ENCODE data around the gene ZNF496. TPM values are rescaled to one million over a fixed set of nuclear protein-coding genes. Genes with fewer than 3 reads are reported as not detected.

ZNF496 gene
- total RNA-seq, 1 donor from 2014 or later: 30.3 TPM

DNA sequence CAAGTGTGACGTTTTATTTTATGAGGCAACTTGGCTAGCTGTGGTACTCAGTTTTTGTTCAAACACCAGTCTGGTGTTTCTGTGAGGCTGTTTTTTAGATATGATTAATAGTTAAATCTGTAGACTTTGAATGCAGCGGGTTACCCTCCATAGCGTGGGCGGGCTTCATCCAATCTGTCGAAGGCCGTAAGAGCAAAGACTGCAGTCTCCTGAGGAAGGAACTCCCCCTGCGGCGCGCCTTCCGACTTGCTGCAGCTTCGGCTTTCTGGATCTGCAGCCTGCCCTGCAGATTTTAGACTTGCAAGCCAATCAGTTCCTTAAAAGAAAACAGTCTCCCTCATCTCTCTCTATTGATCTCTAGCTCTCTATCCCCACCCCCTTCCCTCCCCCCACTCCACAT is 4.2 kb upstream of the ZNF496 start:
- no peak overlapping the region for H3K4me2 ChIP-seq (ENCODE audit: low read length)
- FAIRE-seq: no peak

GRCh38 chr1:247334378-247335133 is 2.9 kb upstream of the ZNF496 start:
- no peaks in the 10 kb centered on the region for H3K9me3 ChIP-seq (ENCODE audit: insufficient read depth, low read depth, low read length)
- H3K27me3 Mint-ChIP-seq (ENCODE audit: low read depth, unreplicated experiment): no peaks in the 10 kb centered on the region
- H2AFZ ChIP-seq (ENCODE audit: low read depth, low read length): no peak overlapping the region
- no peak overlapping the region for H3K27ac ChIP-seq (ENCODE audit: low read depth, low read length)
- TF ChIP-seq EZH2 (IDR thresholded peaks at IDR 0.05; ENCODE audit: insufficient read depth, low read length) (no peak), CTCF (IDR thresholded peaks at IDR 0.05; ENCODE audit: insufficient read depth, low read depth, low read length) (no peak)
- peaks cover 51% of the 10 kb centered on the region for H3K4me1 ChIP-seq (ENCODE audit: insufficient read depth, low read length)
- no peak overlapping the region for H3K4me3 ChIP-seq (ENCODE audit: insufficient read depth, low read depth, low read length)
- peak overlapping the region; percentile 97 for H3K4me2 ChIP-seq (ENCODE audit: low read length)
- peaks cover 81% of the 10 kb centered on the region for H3K79me2 ChIP-seq (ENCODE audit: insufficient read depth, low read length)
- H3K9ac ChIP-seq (ENCODE audit: low read length): no peak overlapping the region
- DNase-seq (ENCODE audit: low read depth): no peak
- H3K36me3 Mint-ChIP-seq (ENCODE audit: low read depth, unreplicated experiment): peaks cover 4% of the 10 kb centered on the region
- FAIRE-seq: no peak
- no peaks in the 10 kb centered on the region for H3K36me3 ChIP-seq (ENCODE audit: insufficient read depth, low read length)
- no peaks in the 10 kb centered on the region for H3K27me3 ChIP-seq (ENCODE audit: insufficient read depth, low read length)
- H4K20me1 ChIP-seq (ENCODE audit: insufficient read depth, low read length): peaks cover 81% of the 10 kb centered on the region
- H3K4me3 Mint-ChIP-seq (ENCODE audit: unreplicated experiment): peak overlapping the region; percentile 47
- no peaks in the 10 kb centered on the region for H3K9me3 Mint-ChIP-seq (ENCODE audit: unreplicated experiment)
- peaks cover 54% of the 10 kb centered on the region for H3K4me1 Mint-ChIP-seq (ENCODE audit: low read depth, unreplicated experiment)
- H3K27ac Mint-ChIP-seq (ENCODE audit: unreplicated experiment): no peak overlapping the region

More for the DNA sequence above, 4.2 kb upstream of the ZNF496 start:
- DNase-seq (ENCODE audit: low read depth): no peak
- H2AFZ ChIP-seq (ENCODE audit: low read depth, low read length): no peak overlapping the region
- Mint-ChIP-seq H3K27me3 (ENCODE audit: low read depth, unreplicated experiment) (no peaks in the 10 kb centered on the region), H3K27ac (ENCODE audit: unreplicated experiment) (no peak overlapping the region), H3K9me3 (ENCODE audit: unreplicated experiment) (no peaks in the 10 kb centered on the region), H3K36me3 (ENCODE audit: low read depth, unreplicated experiment) (peaks cover 10% of the 10 kb centered on the region), H3K4me3 (ENCODE audit: unreplicated experiment) (no peak overlapping the region), H3K4me1 (ENCODE audit: low read depth, unreplicated experiment) (peaks cover 54% of the 10 kb centered on the region)
- H3K4me1 ChIP-seq (ENCODE audit: insufficient read depth, low read length): peaks cover 39% of the 10 kb centered on the region
- no peaks in the 10 kb centered on the region for H3K36me3 ChIP-seq (ENCODE audit: insufficient read depth, low read length)
- no peaks in the 10 kb centered on the region for H3K9me3 ChIP-seq (ENCODE audit: insufficient read depth, low read depth, low read length)
- H3K9ac ChIP-seq (ENCODE audit: low read length): no peak overlapping the region
- peaks cover 80% of the 10 kb centered on the region for H3K79me2 ChIP-seq (ENCODE audit: insufficient read depth, low read length)
- no peak overlapping the region for H3K27ac ChIP-seq (ENCODE audit: low read depth, low read length)
- H4K20me1 ChIP-seq (ENCODE audit: insufficient read depth, low read length): peaks cover 75% of the 10 kb centered on the region
- H3K27me3 ChIP-seq (ENCODE audit: insufficient read depth, low read length): no peaks in the 10 kb centered on the region
- H3K4me3 ChIP-seq (ENCODE audit: insufficient read depth, low read depth, low read length): no peak overlapping the region
- TF ChIP-seq EZH2 (IDR thresholded peaks at IDR 0.05; ENCODE audit: insufficient read depth, low read length): no peak
- TF ChIP-seq CTCF (IDR thresholded peaks at IDR 0.05; ENCODE audit: insufficient read depth, low read depth, low read length): no peak
